Measurements from ENCODE around the gene SCRN2.

The SCRN2 gene

GRCh38 chr17:47830396-47831002 lies 10.6 kb downstream of the SCRN2 start:
- no peak for TF ChIP-seq CTCF (conservative IDR thresholded peaks at IDR 0.05; ENCODE audit: low read length)
- DNase-seq (ENCODE audit: low read depth), result no peak
- H3K4me3 ChIP-seq (ENCODE audit: low read length), result peak overlapping the region; percentile 98

- no peak overlapping the region for H3K4me3 ChIP-seq (ENCODE audit: low read length)
- DNase-seq (ENCODE audit: low read depth), result no peak
- TF ChIP-seq CTCF (conservative IDR thresholded peaks at IDR 0.05; ENCODE audit: low read length), result no peak
Observed at GRCh38 chr17:47829870-47830269, 11.2 kb downstream of the SCRN2 start.

- DNase-seq (ENCODE audit: low read depth), result no peak
- TF ChIP-seq CTCF (conservative IDR thresholded peaks at IDR 0.05; ENCODE audit: low read length), result no peak
- no peak overlapping the region for H3K4me3 ChIP-seq (ENCODE audit: low read length)
Observed at GRCh38 chr17:47823519-47823918, 17.6 kb downstream of the SCRN2 start.

DNA sequence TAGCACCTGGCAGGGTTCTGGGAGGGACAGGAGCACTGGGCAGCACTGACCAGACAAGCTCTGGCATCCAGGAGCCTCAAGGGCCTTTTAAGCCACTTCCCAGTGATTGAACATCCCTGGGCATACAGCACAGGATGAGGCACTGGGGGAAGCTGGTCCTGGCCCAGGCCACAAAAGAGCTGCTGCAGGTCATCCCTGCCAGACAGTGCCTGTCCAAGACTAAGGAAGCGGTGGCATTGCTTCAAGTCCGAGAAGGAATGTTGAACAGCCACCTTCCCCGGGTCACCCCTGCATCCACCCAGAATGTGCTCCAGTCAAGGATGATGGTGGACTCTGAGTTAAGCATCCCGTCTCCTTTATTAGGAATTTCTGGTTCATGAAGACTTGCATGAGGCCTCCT lies 18.3 kb downstream of the SCRN2 start:
- no peak for TF ChIP-seq CTCF (conservative IDR thresholded peaks at IDR 0.05; ENCODE audit: low read length)
- DNase-seq (ENCODE audit: low read depth), result no peak
- H3K4me3 ChIP-seq (ENCODE audit: low read length), result no peak overlapping the region

DNA sequence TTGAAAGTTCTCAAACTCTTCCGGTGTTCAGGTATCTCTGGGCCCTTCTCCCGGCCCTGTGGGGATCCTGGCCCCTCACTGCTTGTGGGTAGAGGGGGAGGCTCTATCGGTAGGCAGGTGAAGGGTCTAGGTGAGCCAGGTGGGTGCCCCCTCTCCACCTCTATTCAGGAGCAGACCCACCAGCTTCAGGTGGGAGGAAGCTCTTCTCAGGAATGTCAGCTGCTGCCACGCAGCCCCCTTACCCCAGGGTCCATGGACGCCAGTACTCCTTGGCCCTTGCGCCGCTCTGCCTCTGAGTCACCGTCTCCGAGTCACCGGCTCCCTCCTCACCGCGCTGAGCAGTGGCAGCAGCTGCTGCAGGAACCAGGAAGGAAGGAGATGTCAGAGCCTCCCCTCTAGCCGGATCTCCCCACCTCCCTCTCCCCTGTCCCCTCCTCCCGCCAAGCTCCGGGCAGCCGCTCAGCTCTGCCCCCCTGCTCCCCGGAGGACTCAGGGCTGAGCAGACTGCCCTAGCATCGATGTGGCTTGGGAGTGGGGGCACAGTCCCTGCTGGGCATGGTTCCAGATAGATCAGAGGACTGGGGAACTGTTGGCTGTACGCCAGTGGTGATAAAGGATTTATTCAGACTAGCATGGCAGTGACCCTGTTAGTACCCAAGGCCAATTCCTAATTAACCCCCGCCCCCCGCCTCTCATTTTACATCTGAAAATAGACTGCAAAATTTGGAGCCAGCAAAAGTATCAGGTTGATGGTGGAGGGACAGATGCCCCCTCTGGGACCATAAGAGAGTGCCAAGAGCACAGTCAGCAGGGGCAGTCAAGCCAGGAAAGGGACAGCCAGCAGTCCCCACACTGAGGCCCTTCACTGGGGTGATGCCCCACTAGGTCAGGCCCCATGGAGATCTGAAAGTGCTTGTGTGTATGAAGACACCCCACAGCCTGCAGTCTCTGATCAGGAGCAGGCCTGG lies 19.4 kb downstream of the SCRN2 start, which contains the start of gene OSBPL7:
Gene OSBPL7 (minus strand): TSS at position 371 of the 968 bp plus-strand sequence. CDS start 1,516 bp downstream, outside the sequence.
- 0 out of 2 replicates have a peak, but pooled peaks have one; percentile 2 for TF ChIP-seq CTCF (conservative IDR thresholded peaks at IDR 0.05; ENCODE audit: low read length)
- peak within 1 kb of the TSS; percentile 77 for H3K4me3 ChIP-seq (ENCODE audit: low read length)
- peak; percentile 74 for DNase-seq (ENCODE audit: low read depth)

DNA sequence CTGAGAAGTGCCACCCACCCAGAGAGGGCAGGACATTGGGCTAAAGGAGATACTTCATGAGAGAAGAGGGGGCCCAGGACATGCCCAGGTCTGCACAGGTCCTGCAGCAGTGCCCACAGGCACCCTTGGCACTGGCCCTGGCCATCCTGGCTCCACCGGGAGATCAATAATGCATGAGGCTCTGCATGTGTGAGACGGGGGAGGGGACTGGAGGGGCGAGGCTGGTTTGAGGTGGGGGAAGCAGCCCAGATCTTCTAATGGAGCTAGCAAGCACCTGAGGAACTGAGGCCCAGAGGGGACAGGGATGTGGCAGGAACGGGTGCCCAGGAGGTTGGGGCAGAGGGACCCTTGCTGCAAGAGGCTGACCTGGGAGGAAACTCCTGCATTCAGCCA lies 20.0 kb downstream of the SCRN2 start:
- no peak for TF ChIP-seq CTCF (conservative IDR thresholded peaks at IDR 0.05; ENCODE audit: low read length)
- H3K4me3 ChIP-seq (ENCODE audit: low read length), result peak overlapping the region; percentile 77
- no peak for DNase-seq (ENCODE audit: low read depth)

All from AG10803 (cell line).